Measurements from ENCODE around the gene DBT. TPM values are rescaled to one million over a fixed set of nuclear protein-coding genes. Genes with fewer than 3 reads are reported as not detected.

The DBT gene
- total and polyA plus RNA-seq, 7 donors: 3.6 to 28.2 (median 16.1) TPM

GRCh38 chr1:100253552-100253951 lies 3.9 kb upstream of the DBT start:
- Histone ChIP-seq H3K4me3 (no peak overlapping the region), H3K27ac (no peak overlapping the region), H3K36me3 (ENCODE audit: insufficient read depth in 1 of 2, low read depth in 1 of 2) (peaks cover 0 to under 1% of the 10 kb centered on the region in 2 donors), H3K4me1 (peaks cover 12% of the 10 kb centered on the region), H3K9me3 (no peaks in the 10 kb centered on the region), H3K27me3 (ENCODE audit: insufficient read depth in 3 of 3, low read length in 2 of 3) (no peaks in the 10 kb centered on the region)
- TF ChIP-seq CTCF (IDR thresholded peaks at IDR 0.05): no peak
- ATAC-seq: no peak
- DNase-seq: no peak
- WGBS, 3 donors: 62 to 70% (median 65%) methylated on average over 10 of the region's 10 CpGs
- intact Hi-C loops (cut with DNase I): no loop called here

- H3K4me1 ChIP-seq: peaks cover 14% of the 10 kb centered on the region
- H3K36me3 ChIP-seq (ENCODE audit: insufficient read depth in 1 of 2, low read depth in 1 of 2): peaks cover 0 to 7% of the 10 kb centered on the region in 2 donors
- intact Hi-C loops (cut with DNase I): no loop called here
- no peak overlapping the region for H3K4me3 ChIP-seq
- DNase-seq: no peak
- no peak for ATAC-seq
- H3K27me3 ChIP-seq (ENCODE audit: insufficient read depth in 3 of 3, low read length in 2 of 3): no peaks in the 10 kb centered on the region
- TF ChIP-seq CTCF (IDR thresholded peaks at IDR 0.05): no peak
- H3K27ac ChIP-seq: no peak overlapping the region
- H3K9me3 ChIP-seq: no peaks in the 10 kb centered on the region
- 76 to 91% (median 80%) methylated on average over 4 of the region's 4 CpGs for WGBS, 3 donors
These were observed 3.3 kb upstream of the DBT start for GRCh38 chr1:100252901-100253300.

GRCh38 chr1:100250807-100251206 lies 1.2 kb upstream of the DBT start:
- ATAC-seq (no peak), DNase-seq (no peak)
- no peak for TF ChIP-seq CTCF (IDR thresholded peaks at IDR 0.05)
- 91 to 97% (median 96%) methylated on average over 3 of the region's 3 CpGs for WGBS, 3 donors
- Histone ChIP-seq H3K27me3 (ENCODE audit: insufficient read depth in 3 of 3, low read length in 2 of 3) (no peaks in the 10 kb centered on the region), H3K27ac (no peak overlapping the region), H3K36me3 (ENCODE audit: insufficient read depth in 1 of 2, low read depth in 1 of 2) (peaks cover 0 to 14% of the 10 kb centered on the region in 2 donors), H3K4me1 (peaks cover 14% of the 10 kb centered on the region), H3K9me3 (no peaks in the 10 kb centered on the region), H3K4me3 (no peak overlapping the region)
- intact Hi-C loops (cut with DNase I): no loop called here

- DNase-seq (no peak), ATAC-seq (peak in 1 of 4 donors; percentile 23)
- H3K4me3 ChIP-seq: peak overlapping the region; percentile 85
- intact Hi-C loops (cut with DNase I): no loop called here
- H3K36me3 ChIP-seq (ENCODE audit: insufficient read depth in 1 of 2, low read depth in 1 of 2): peaks cover 0 to 14% of the 10 kb centered on the region in 2 donors
- peaks cover 14% of the 10 kb centered on the region for H3K4me1 ChIP-seq
- 0 to 3% (median 0%) methylated on average over 1 of the region's 1 CpG for WGBS, 3 donors
- H3K27ac ChIP-seq: peak overlapping the region; percentile 93
- no peaks in the 10 kb centered on the region for H3K9me3 ChIP-seq
- no peaks in the 10 kb centered on the region for H3K27me3 ChIP-seq (ENCODE audit: insufficient read depth in 3 of 3, low read length in 2 of 3)
- TF ChIP-seq CTCF (IDR thresholded peaks at IDR 0.05): no peak
These were observed 630 bp upstream of the DBT start for GRCh38 chr1:100250264-100250663.

GRCh38 chr1:100249155-100249536 lies 488 bp downstream of the DBT start:
- no peak for TF ChIP-seq CTCF (IDR thresholded peaks at IDR 0.05)
- peaks cover 0 to 14% of the 10 kb centered on the region in 2 donors for H3K36me3 ChIP-seq (ENCODE audit: insufficient read depth in 1 of 2, low read depth in 1 of 2)
- no peaks in the 10 kb centered on the region for H3K27me3 ChIP-seq (ENCODE audit: insufficient read depth in 3 of 3, low read length in 2 of 3)
- 1 to 2% (median 2%) methylated on average over 12 of the region's 12 CpGs for WGBS, 3 donors
- peak overlapping the region; percentile 93 for H3K27ac ChIP-seq
- peaks cover 14% of the 10 kb centered on the region for H3K4me1 ChIP-seq
- peak overlapping the region; percentile 85 for H3K4me3 ChIP-seq
- H3K9me3 ChIP-seq: no peaks in the 10 kb centered on the region
- no peak for DNase-seq
- intact Hi-C loops (cut with DNase I): loop anchor here in 1 of 2 donors (5.0 kb wide), 1 partner anchor 117 kb away; the partner anchor contains the start of genes SASS6 and TRMT13
- ATAC-seq: peak in 3 of 4 donors; percentile 0 to 41 (median 12)

Measured in psoas muscle (tissue), 8 donors.